Limb (tissue), 2 donors: ENCODE measurements around the gene JUP.
"Not testable (repeated sequence)": the region's sequence is repeated elsewhere in the genome, so short reads cannot be mapped to it uniquely, and the experiment has no call there.

Source experiments
- DNase-seq, 2 donors: peaks; one replicate each; pipeline ENCODE4 v3.0.0-alpha.2; 2016; ENCODE audit errors: extremely low spot score in 2 of 2

Gene JUP

GRCh38 chr17:41781404-41782110 is 5.0 kb downstream of the JUP start:
- DNase-seq, result no peak

- DNase-seq, result no peak
These were observed 6.6 kb downstream of the JUP start for GRCh38 chr17:41779954-41780353.

GRCh38 chr17:41777574-41778188 is 8.8 kb downstream of the JUP start:
- peak; percentile 66 to 84 for DNase-seq

GRCh38 chr17:41777157-41777573 is 9.3 kb downstream of the JUP start:
- DNase-seq, result peak; percentile 41 to 48

- not testable (repeated sequence) for DNase-seq
These were observed 10.1 kb downstream of the JUP start for GRCh38 chr17:41776262-41776900.

GRCh38 chr17:41775394-41776226 is 10.9 kb downstream of the JUP start:
- DNase-seq, result no peak

- no peak for DNase-seq
These were observed 12.7 kb downstream of the JUP start for GRCh38 chr17:41773731-41774193.

GRCh38 chr17:41773190-41773588 is 13.3 kb downstream of the JUP start:
- peak; percentile 33 to 66 for DNase-seq

- no peak for DNase-seq
These were observed 13.8 kb downstream of the JUP start for GRCh38 chr17:41772586-41773189.

- no peak for DNase-seq
These were observed 14.3 kb downstream of the JUP start for GRCh38 chr17:41772218-41772585.

GRCh38 chr17:41771389-41772206 is 14.9 kb downstream of the JUP start:
- DNase-seq, result no peak

GRCh38 chr17:41769985-41770384 is 16.5 kb downstream of the JUP start:
- DNase-seq, result no peak

GRCh38 chr17:41769346-41769862 is 17.1 kb downstream of the JUP start:
- no peak for DNase-seq

- no peak for DNase-seq
These were observed 17.7 kb downstream of the JUP start for GRCh38 chr17:41768682-41769288.

GRCh38 chr17:41767324-41768042 is 19.0 kb downstream of the JUP start:
- DNase-seq, result no peak

- DNase-seq, result no peak
These were observed 20.4 kb downstream of the JUP start for GRCh38 chr17:41766135-41766534.

GRCh38 chr17:41763327-41763726 is 23.2 kb downstream of the JUP start:
- no peak for DNase-seq

GRCh38 chr17:41762841-41763240 is 23.7 kb downstream of the JUP start:
- DNase-seq, result no peak

- DNase-seq, result no peak
These were observed 24.1 kb downstream of the JUP start for GRCh38 chr17:41762391-41762790.
